Stimulated activated naive CD8-positive, alpha-beta T cell treated with anti-CD3 and anti-CD28 coated beads, Interleukin-15, Interleukin-2, amounts not matched to agents 100 ng/mL and 50 ng/mL, for 24 hours (primary cell): Measurements from ENCODE around the gene RALGPS1.

Experiments used
- H3K27ac Mint-ChIP-seq: one replicate; pipeline ENCODE4 v1.8.0; 2021; ENCODE audit warnings: mild to moderate bottlenecking, mixed read lengths
- H3K27me3 Mint-ChIP-seq: one replicate; pipeline ENCODE4 v1.8.0; 2021; ENCODE audit warnings: mixed read lengths
- H3K36me3 Mint-ChIP-seq: one replicate; pipeline ENCODE4 v1.8.0; 2021; ENCODE audit warnings: low read depth, mixed read lengths
- H3K4me1 Mint-ChIP-seq: one replicate; pipeline ENCODE4 v1.8.0; 2021; ENCODE audit warnings: low read depth, mixed read lengths
- H3K4me3 Mint-ChIP-seq: one replicate; pipeline ENCODE4 v1.8.0; 2021; ENCODE audit warnings: mild to moderate bottlenecking, mixed read lengths
- H3K9me3 Mint-ChIP-seq: one replicate; pipeline ENCODE4 v1.8.0; 2021; ENCODE audit warnings: mixed read lengths

Gene RALGPS1

GRCh38 chr9:126956917-126957686, 42.5 kb downstream of the RALGPS1 start:
- Mint-ChIP-seq H3K4me1 (no peaks in the 10 kb centered on the region), H3K9me3 (no peaks in the 10 kb centered on the region), H3K27me3 (peaks cover 6% of the 10 kb centered on the region), H3K27ac (no peak overlapping the region), H3K4me3 (no peak overlapping the region), H3K36me3 (no peaks in the 10 kb centered on the region)

GRCh38 chr9:126957687-126958053, 43.1 kb downstream of the RALGPS1 start:
- Mint-ChIP-seq H3K4me3 (no peak overlapping the region), H3K27me3 (peaks cover 6% of the 10 kb centered on the region), H3K27ac (no peak overlapping the region), H3K4me1 (no peaks in the 10 kb centered on the region), H3K36me3 (no peaks in the 10 kb centered on the region), H3K9me3 (no peaks in the 10 kb centered on the region)

GRCh38 chr9:126959336-126959735, 44.8 kb downstream of the RALGPS1 start:
- H3K9me3 Mint-ChIP-seq: no peaks in the 10 kb centered on the region
- peaks cover 6% of the 10 kb centered on the region for H3K27me3 Mint-ChIP-seq

GRCh38 chr9:126959917-126960316, 45.3 kb downstream of the RALGPS1 start:
- Mint-ChIP-seq H3K27ac (no peak overlapping the region), H3K4me1 (no peaks in the 10 kb centered on the region), H3K36me3 (no peaks in the 10 kb centered on the region), H3K27me3 (peaks cover 6% of the 10 kb centered on the region), H3K4me3 (no peak overlapping the region), H3K9me3 (no peaks in the 10 kb centered on the region)

More at GRCh38 chr9:126959336-126959735, 44.8 kb downstream of the RALGPS1 start:
- H3K4me3 Mint-ChIP-seq: no peak overlapping the region
- H3K27ac Mint-ChIP-seq: no peak overlapping the region
- H3K36me3 Mint-ChIP-seq: no peaks in the 10 kb centered on the region
- H3K4me1 Mint-ChIP-seq: no peaks in the 10 kb centered on the region

DNA sequence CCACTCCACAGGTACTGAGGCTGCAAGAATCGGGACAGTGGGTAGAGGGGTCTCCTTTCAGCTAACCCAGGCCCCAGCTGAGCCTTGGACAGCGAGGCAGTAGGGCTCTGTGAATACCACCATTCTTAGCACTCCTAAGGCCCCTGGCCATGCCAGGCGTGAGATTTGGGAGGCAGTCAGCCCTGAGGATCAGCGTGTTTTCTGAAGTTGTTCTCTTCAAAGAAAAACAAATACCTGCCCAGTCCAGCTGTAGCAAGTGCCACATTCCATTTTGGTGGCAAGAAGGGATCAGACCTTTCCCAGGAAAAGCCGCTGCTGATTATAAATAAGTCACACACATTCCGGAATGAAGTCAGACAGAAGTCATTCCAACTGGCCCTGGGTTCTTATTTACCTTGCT, 47.8 kb downstream of the RALGPS1 start:
- Mint-ChIP-seq H3K4me3 (no peak overlapping the region), H3K9me3 (no peaks in the 10 kb centered on the region), H3K27me3 (peaks cover 6% of the 10 kb centered on the region), H3K27ac (no peak overlapping the region), H3K4me1 (no peaks in the 10 kb centered on the region), H3K36me3 (no peaks in the 10 kb centered on the region)

GRCh38 chr9:126965077-126965476, 50.5 kb downstream of the RALGPS1 start:
- Mint-ChIP-seq H3K9me3 (no peaks in the 10 kb centered on the region), H3K27ac (no peak overlapping the region), H3K27me3 (no peaks in the 10 kb centered on the region), H3K4me3 (no peak overlapping the region), H3K36me3 (no peaks in the 10 kb centered on the region), H3K4me1 (no peaks in the 10 kb centered on the region)

GRCh38 chr9:126965541-126966428, 51.2 kb downstream of the RALGPS1 start:
- Mint-ChIP-seq H3K36me3 (no peaks in the 10 kb centered on the region), H3K9me3 (no peaks in the 10 kb centered on the region), H3K27me3 (peaks cover 5% of the 10 kb centered on the region), H3K4me3 (no peak overlapping the region), H3K4me1 (no peaks in the 10 kb centered on the region), H3K27ac (no peak overlapping the region)

- H3K27ac Mint-ChIP-seq: no peak overlapping the region
- H3K4me3 Mint-ChIP-seq: no peak overlapping the region
- no peaks in the 10 kb centered on the region for H3K4me1 Mint-ChIP-seq
- H3K9me3 Mint-ChIP-seq: no peaks in the 10 kb centered on the region
- H3K27me3 Mint-ChIP-seq: peaks cover 24% of the 10 kb centered on the region
- no peaks in the 10 kb centered on the region for H3K36me3 Mint-ChIP-seq
These were observed 56.7 kb downstream of the RALGPS1 start for GRCh38 chr9:126971261-126971660.

DNA sequence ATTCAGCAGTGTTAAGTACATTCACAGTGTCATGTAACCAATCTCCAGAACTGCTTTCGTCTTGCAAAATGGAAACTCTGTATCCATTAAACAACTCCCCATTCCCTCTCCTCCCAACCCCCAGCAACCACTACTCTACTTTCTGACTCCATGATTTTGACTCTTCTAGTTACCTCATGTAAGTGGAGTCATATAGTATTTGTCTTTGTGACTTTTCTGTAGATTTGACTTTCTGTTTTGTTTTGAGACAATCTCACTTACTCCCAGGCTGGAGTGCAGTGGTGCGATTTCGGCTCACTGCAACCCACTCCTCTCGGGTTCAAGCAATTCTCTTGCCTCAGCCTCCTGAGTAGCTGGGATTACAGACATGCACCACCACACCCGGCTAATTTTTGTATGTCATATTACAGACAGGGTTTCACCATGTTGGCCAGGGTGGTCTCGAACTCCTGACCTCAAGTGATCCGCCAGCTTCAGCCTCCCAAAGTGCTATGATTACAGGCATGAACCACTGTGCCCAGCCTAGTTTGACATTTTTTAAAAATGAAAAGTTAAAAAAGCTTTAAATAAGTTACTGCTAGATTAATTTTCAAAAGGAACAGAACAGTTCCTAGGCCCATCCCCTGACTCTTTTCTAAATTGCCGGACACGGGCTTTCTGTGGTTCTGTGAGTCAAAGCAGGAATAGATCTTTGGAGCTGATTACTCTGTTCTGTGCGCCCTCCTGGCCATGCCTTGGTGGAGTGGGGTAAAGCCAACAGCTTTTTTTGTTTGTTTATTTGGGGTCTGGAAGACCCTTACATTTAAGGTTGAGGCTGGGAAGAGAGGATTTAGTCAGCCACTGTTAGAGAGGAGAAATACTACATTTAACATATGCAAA, 59.3 kb downstream of the RALGPS1 start:
- Mint-ChIP-seq H3K4me1 (no peaks in the 10 kb centered on the region), H3K9me3 (no peaks in the 10 kb centered on the region), H3K4me3 (no peak overlapping the region), H3K27me3 (peaks cover 38% of the 10 kb centered on the region), H3K36me3 (peaks cover 4% of the 10 kb centered on the region), H3K27ac (no peak overlapping the region)

DNA sequence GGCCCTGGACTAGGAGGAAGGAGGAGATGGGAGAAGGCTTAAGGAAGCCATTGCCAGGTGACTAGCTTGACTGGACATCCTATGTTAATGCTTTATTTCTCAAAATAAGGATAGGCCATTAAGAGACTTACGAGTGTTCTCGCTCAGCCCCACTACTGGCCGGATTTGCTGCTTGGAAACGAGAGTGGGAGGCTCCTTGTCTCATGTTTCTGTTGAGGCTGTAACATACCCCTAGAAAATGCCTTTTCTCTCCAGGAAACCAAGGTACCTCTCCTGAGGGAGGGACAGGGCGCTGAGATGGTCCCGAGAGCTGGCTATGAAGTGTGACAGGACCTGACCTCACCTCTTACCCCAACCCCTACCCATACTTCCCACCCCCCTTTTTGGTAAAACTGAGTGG, 60.0 kb downstream of the RALGPS1 start:
- no peak overlapping the region for H3K27ac Mint-ChIP-seq
- H3K27me3 Mint-ChIP-seq: peaks cover 44% of the 10 kb centered on the region
- H3K9me3 Mint-ChIP-seq: no peaks in the 10 kb centered on the region
- H3K4me1 Mint-ChIP-seq: no peaks in the 10 kb centered on the region
- H3K4me3 Mint-ChIP-seq: no peak overlapping the region
- peaks cover 6% of the 10 kb centered on the region for H3K36me3 Mint-ChIP-seq

- Mint-ChIP-seq H3K36me3 (peaks cover 6% of the 10 kb centered on the region), H3K27ac (no peak overlapping the region), H3K4me1 (no peaks in the 10 kb centered on the region), H3K9me3 (no peaks in the 10 kb centered on the region), H3K4me3 (no peak overlapping the region), H3K27me3 (peaks cover 41% of the 10 kb centered on the region)
These were observed 61.0 kb downstream of the RALGPS1 start for GRCh38 chr9:126975327-126976220.

GRCh38 chr9:126979461-126979860, 64.9 kb downstream of the RALGPS1 start:
- Mint-ChIP-seq H3K27ac (no peak overlapping the region), H3K4me3 (no peak overlapping the region), H3K27me3 (peaks cover 54% of the 10 kb centered on the region), H3K4me1 (peaks cover 11% of the 10 kb centered on the region), H3K36me3 (peaks cover 14% of the 10 kb centered on the region), H3K9me3 (peaks cover 7% of the 10 kb centered on the region)

DNA sequence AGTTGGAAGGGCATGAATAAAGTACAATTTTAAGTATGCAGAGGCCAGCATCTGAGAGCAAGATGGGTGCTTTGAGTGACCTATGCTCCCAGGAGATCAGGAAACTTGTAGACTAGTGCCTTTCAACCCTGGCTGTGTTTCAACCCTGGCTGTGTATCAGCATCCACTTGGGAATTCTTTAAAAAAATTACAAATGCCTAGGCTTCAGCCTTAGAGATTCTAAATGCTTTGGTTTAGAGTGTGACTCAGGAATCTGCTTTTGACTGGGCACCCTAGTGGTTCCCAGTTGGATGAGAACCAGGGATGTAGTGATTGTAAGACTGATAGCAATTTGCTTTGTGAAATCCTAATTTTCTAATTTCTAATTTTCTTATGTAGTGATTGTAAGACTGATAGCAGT, 65.6 kb downstream of the RALGPS1 start:
- no peak overlapping the region for H3K27ac Mint-ChIP-seq
- peaks cover 60% of the 10 kb centered on the region for H3K27me3 Mint-ChIP-seq
- no peak overlapping the region for H3K4me3 Mint-ChIP-seq
- H3K4me1 Mint-ChIP-seq: peaks cover 19% of the 10 kb centered on the region
- peaks cover 14% of the 10 kb centered on the region for H3K36me3 Mint-ChIP-seq
- H3K9me3 Mint-ChIP-seq: peaks cover 7% of the 10 kb centered on the region

GRCh38 chr9:126981218-126981617, 66.6 kb downstream of the RALGPS1 start:
- Mint-ChIP-seq H3K4me3 (no peak overlapping the region), H3K27me3 (peaks cover 60% of the 10 kb centered on the region), H3K4me1 (peaks cover 27% of the 10 kb centered on the region), H3K36me3 (peaks cover 14% of the 10 kb centered on the region), H3K27ac (no peak overlapping the region), H3K9me3 (peaks cover 7% of the 10 kb centered on the region)
